CD4-positive, alpha-beta memory T cell (primary cell): ENCODE data around the gene HRH3. TPM values are rescaled to one million over a fixed set of nuclear protein-coding genes. Genes with fewer than 3 reads are reported as not detected.

Experiments used
- CTCF ChIA-PET: fragments of 350-600 bp; sonication (Branson Sonifier 250); formaldehyde crosslinking; loops from one replicate; lab custom pipeline; 2021; ENCODE audit warnings: inconsistent platforms; ENCODE audit not compliant: partially characterized antibody; lab: Charles Lee
- POLR2A ChIA-PET: fragments of 350-600 bp; sonication (Branson Sonifier 250); formaldehyde crosslinking; loops from one replicate; lab custom pipeline; 2021; ENCODE audit not compliant: partially characterized antibody; lab: Charles Lee
- DNase-seq, 5 donors: peaks; one replicate each; pipeline versions ENCODE4 v3.0.0 to v3.0.0-alpha.2; 2020 to 2022; ENCODE audit warnings: mixed read lengths in 1 of 5
- H3K27ac ChIP-seq: one replicate; pipeline ENCODE4 v1.7.0; 2013; ENCODE audit warnings: low read depth, low read length
- H3K27me3 ChIP-seq: 2 replicates; pipeline ENCODE4 v1.7.0; 2013; ENCODE audit warnings: mild to moderate bottlenecking, low read length, moderate library complexity; ENCODE audit not compliant: insufficient read depth
- H3K36me3 ChIP-seq: 2 replicates; pipeline ENCODE4 v1.7.0; 2013; ENCODE audit warnings: mild to moderate bottlenecking, low read length, moderate library complexity; ENCODE audit not compliant: insufficient read depth
- H3K4me1 ChIP-seq: 2 replicates; pipeline ENCODE4 v1.7.0; 2013; ENCODE audit warnings: mild to moderate bottlenecking, low read length, moderate library complexity; ENCODE audit not compliant: insufficient read depth
- H3K4me3 ChIP-seq, 2 donors: one replicate each; pipeline ENCODE4 v1.7.0; 2013; ENCODE audit warnings: low read length in 2 of 2, mild to moderate bottlenecking in 1 of 2
- H3K9me3 ChIP-seq, 2 donors: one replicate each; pipeline ENCODE4 v1.7.0; 2013; ENCODE audit warnings: low read length in 2 of 2, control low read depth in 1 of 2; ENCODE audit not compliant: control insufficient read depth in 1 of 2
- H3K27ac Mint-ChIP-seq, 7 donors: one replicate each; pipeline ENCODE4 v1.8.0; 2020 to 2021; ENCODE audit warnings: mixed read lengths in 7 of 7, mild to moderate bottlenecking in 6 of 7, inconsistent platforms in 3 of 7, moderate library complexity in 3 of 7
- H3K27me3 Mint-ChIP-seq, 2 donors: one replicate each; pipeline ENCODE4 v1.8.0; 2020 to 2021; ENCODE audit warnings: mixed read lengths in 2 of 2
- H3K36me3 Mint-ChIP-seq, 2 donors: one replicate each; pipeline ENCODE4 v1.8.0; 2020 to 2021; ENCODE audit warnings: mixed read lengths in 2 of 2, inconsistent platforms in 1 of 2, mild to moderate bottlenecking in 1 of 2
- H3K4me1 Mint-ChIP-seq, 4 donors: one replicate each; pipeline ENCODE4 v1.8.0; 2020 to 2021; ENCODE audit warnings: mixed read lengths in 4 of 4, mild to moderate bottlenecking in 1 of 4
- H3K4me3 Mint-ChIP-seq, 8 donors: one replicate each; pipeline ENCODE4 v1.8.0; 2020 to 2021; ENCODE audit warnings: mixed read lengths in 8 of 8, mild to moderate bottlenecking in 7 of 8, moderate library complexity in 6 of 8, inconsistent platforms in 3 of 8
- H3K9me3 Mint-ChIP-seq, 8 donors: one replicate each; pipeline ENCODE4 v1.8.0; 2020 to 2021; ENCODE audit warnings: mixed read lengths in 8 of 8, mild to moderate bottlenecking in 5 of 8, inconsistent platforms in 3 of 8, moderate library complexity in 1 of 8
- intact Hi-C: fragments of 100-400 bp; cut with micrococcal nuclease; formaldehyde crosslinking; loops from one replicate; pipeline ENCODE4 v1.15.1; 2023
- polyA plus RNA-seq, 2 donors: library from polyadenylated mRNA; unstranded; fragments of 300-500 nt; fragmentation: Illumina TruSeq; gene quantifications; one replicate each; pipeline ENCODE4 v1.2.3, GENCODE V29; 2021
- total RNA-seq, 2 experiments: library from RNA; stranded (reverse); gene quantifications; one replicate each; pipeline ENCODE4 v1.2.3, GENCODE V29; 2021

Gene HRH3
- total and polyA plus RNA-seq, 4 experiments from 2014 or later = not detected

DNA sequence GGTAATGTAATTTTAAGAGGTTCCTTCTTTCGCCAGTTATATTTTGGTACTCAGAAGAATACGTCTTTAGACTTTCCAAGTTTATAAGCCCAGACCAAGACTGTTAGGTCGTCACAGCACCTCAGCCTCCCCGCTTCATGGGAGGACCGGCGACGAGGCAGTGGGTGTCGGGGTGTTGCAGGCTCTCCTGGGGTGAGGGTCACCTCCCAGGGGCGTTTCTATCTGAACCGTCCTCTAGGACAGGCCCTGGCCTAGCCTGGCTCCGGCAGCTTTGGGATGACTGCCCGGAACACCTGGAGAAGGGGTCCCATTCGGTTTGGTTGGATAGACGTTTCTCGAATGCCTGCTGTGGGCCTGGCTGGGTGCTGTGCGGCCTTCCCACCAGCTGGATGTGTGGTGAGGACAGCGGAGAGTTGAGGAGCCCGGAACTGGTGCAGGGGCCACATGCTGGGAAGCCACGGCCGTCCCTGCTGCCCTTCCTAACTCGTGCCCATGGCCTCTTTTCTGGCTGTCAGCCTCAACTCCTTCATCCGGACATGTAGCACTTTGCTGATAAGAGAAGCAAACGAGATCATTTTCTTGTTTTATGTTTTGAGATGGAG is 19.3 kb upstream of the HRH3 start:
- Mint-ChIP-seq H3K9me3 (no peaks in the 10 kb centered on the region), H3K36me3 (peaks cover 13 to 16% of the 10 kb centered on the region in 2 donors), H3K27ac (peak overlapping the region; percentile 69 to 94 (median 85)), H3K4me3 (peak overlapping the region; percentile 80 to 88 (median 85)), H3K4me1 (peaks cover 27 to 54% (median 41%) of the 10 kb centered on the region in 4 donors), H3K27me3 (peaks cover 0 to 5% of the 10 kb centered on the region in 2 donors)
- ChIA-PET POLR2A (interaction anchor here (2.1 kb wide), 1 partner anchor 173 kb away, joined by 10 read pairs; the partner anchor contains the start of gene TAF4), CTCF (no interaction called here)
- H3K27ac ChIP-seq = peak overlapping the region; percentile 52
- peaks cover 7% of the 10 kb centered on the region for H3K36me3 ChIP-seq
- intact Hi-C loops = loop anchor here (5.0 kb wide), 1 partner anchor 172 kb away; the partner anchor contains the start of gene TAF4
- no peaks in the 10 kb centered on the region for H3K9me3 ChIP-seq
- no peak for DNase-seq
- no peaks in the 10 kb centered on the region for H3K27me3 ChIP-seq
- H3K4me3 ChIP-seq = peak overlapping the region; percentile 62 to 65
- peaks cover 38% of the 10 kb centered on the region for H3K4me1 ChIP-seq

DNA sequence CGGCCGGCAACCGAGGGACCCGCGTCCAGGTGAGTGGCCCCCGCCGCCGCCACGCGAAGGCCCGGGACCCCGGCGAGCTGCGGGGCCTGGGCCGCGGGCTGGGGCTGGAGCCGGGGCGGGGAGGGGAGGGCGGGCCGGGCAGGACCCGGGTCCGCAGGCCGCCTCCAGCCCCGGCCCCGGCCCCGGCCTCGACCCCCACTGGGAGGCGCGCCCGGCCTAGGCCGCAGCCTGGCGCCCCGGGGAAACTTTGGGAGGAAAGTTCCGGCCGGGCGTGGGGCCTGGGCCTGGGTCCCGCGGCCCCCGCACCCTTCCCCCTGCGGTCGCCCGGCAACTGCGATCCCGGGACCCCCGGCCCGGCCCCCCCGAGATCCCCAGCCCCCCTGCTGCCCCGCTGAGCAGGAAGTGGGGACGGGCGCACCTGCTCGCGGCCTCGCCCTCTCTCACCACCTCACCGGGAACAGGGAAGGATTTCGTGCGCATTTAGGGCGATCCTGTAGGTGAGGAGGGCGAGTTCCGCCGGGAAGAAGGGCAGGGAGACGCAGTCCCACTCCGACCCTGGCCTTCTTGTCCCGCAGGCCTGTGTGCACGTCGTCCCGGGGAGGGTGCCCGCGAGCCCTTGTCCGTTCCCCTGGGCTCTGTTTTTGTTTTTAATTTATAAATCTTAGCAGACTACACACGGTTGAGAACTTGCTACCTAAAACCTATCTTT is 18.6 kb upstream of the HRH3 start:
- intact Hi-C loops = loop anchor here (1.0 to 5.0 kb wide), 5 partner anchors 18 to 171 kb away; partner anchors contain the start of genes ADRM1, HRH3, PSMA7 and SS18L1
- Mint-ChIP-seq H3K27ac (peak overlapping the region; percentile 75 to 94 (median 85)), H3K4me1 (peaks cover 26 to 52% (median 39%) of the 10 kb centered on the region in 4 donors), H3K27me3 (peaks cover 0 to 6% of the 10 kb centered on the region in 2 donors), H3K36me3 (peaks cover 13 to 16% of the 10 kb centered on the region in 2 donors), H3K9me3 (no peaks in the 10 kb centered on the region), H3K4me3 (peak overlapping the region; percentile 80 to 88 (median 85))
- POLR2A ChIA-PET = interaction anchor here (1.2 to 2.1 kb wide), 4 partner anchors 56 to 172 kb away, joined by 4 to 10 read pairs (median 6); partner anchors contain the start of genes ADRM1, MTG2, RPS21 and TAF4
- Histone ChIP-seq H3K4me3 (peak overlapping the region; percentile 62 to 65), H3K27me3 (no peaks in the 10 kb centered on the region), H3K27ac (peak overlapping the region; percentile 52), H3K9me3 (no peaks in the 10 kb centered on the region), H3K4me1 (peaks cover 38% of the 10 kb centered on the region), H3K36me3 (peaks cover 7% of the 10 kb centered on the region)
- DNase-seq = peak in 2 of 5 donors; percentile 9 to 17
- CTCF ChIA-PET = no interaction called here

DNA sequence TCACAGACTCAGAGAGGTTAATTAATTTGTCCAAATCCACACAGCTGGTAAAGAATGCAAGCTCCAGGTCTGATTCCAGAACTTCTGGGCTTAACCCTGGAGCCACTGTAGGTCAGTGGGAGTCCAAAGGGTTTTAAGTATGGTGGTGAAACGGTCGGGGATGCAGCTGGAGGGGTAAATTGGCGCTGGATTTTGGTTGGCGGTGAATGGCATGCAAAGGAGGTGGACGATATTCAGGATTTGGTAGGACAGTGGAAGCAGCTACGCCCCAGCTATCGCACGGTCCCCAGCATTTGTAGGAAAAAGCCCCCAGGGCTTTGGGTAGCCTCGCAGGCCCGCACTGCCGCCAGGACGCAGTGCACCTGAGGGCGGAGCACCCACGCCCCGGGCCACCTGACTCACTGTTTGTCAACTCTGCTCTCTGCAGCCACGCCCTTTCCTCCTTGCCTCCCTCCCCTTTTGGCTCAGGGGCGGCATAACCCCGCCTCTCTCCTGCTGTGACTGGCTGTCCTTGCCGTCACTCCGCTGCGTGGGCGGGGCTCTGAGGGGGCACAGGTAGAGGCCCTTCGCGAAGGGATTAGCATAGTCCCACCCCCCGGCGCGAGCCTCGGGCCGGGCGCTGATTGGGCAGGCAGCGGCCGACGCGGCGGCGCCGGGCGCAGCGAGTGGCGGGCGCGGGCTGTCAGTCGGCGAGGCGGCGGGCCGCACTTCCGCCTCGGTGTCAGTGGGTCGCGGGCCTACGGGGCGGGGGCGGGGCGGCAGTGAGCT is 17.9 kb upstream of the HRH3 start, which contains the start of gene OSBPL2:
Gene OSBPL2 (plus strand): TSS at position 721 of the 768 bp plus-strand sequence. CDS start 17,664 bp downstream, outside the sequence.
- H3K36me3 ChIP-seq = peaks cover 7% of the 10 kb centered on the region
- intact Hi-C loops = loop anchor here (1.0 to 5.0 kb wide), 5 partner anchors 18 to 171 kb away; partner anchors contain the start of genes ADRM1, HRH3, PSMA7 and SS18L1
- Mint-ChIP-seq H3K27me3 (peaks cover 0 to 7% of the 10 kb centered on the region in 2 donors), H3K27ac (peak within 1 kb of the TSS; percentile 84 to 97 (median 95)), H3K4me3 (peak within 1 kb of the TSS; percentile 82 to 88 (median 86)), H3K9me3 (no peaks in the 10 kb centered on the region), H3K36me3 (peaks cover 13 to 16% of the 10 kb centered on the region in 2 donors), H3K4me1 (peaks cover 26 to 51% (median 39%) of the 10 kb centered on the region in 4 donors)
- ChIA-PET CTCF (no interaction called here), POLR2A (interaction anchor here (1.2 to 2.1 kb wide), 4 partner anchors 55 to 171 kb away, joined by 4 to 10 read pairs (median 6); partner anchors contain the start of genes ADRM1, MTG2, RPS21 and TAF4)
- H3K27me3 ChIP-seq = no peaks in the 10 kb centered on the region
- DNase-seq = peak; percentile 100
- H3K27ac ChIP-seq = peak within 1 kb of the TSS; percentile 69
- peaks cover 38% of the 10 kb centered on the region for H3K4me1 ChIP-seq
- H3K9me3 ChIP-seq = no peaks in the 10 kb centered on the region
- H3K4me3 ChIP-seq = peak within 1 kb of the TSS; percentile 62 to 65

DNA sequence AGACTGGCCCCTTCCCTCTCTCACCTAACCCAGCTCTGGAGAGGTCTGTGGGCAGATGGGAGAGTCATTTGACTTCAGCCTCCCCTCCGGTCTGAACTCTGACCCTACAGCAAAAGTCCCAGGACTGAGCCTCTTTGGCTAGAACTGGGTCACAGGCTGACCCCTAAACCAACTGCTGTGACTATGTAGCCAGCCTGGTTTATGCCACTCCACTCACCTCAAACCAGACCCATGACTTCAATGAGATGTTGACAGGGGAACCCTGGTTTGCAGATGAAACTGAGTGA is 17.4 kb upstream of the HRH3 start:
- H3K27ac Mint-ChIP-seq = peak overlapping the region; percentile 84 to 97 (median 95)
- peak overlapping the region in 1 of 2 donors; percentile 6 for H3K4me3 ChIP-seq
- peak overlapping the region; percentile 69 for H3K27ac ChIP-seq
- ChIA-PET CTCF (no interaction called here), POLR2A (interaction anchor here (1.2 to 2.1 kb wide), 4 partner anchors 55 to 171 kb away, joined by 4 to 10 read pairs (median 6); partner anchors contain the start of genes ADRM1, MTG2, RPS21 and TAF4)
- peaks cover 0 to 7% of the 10 kb centered on the region in 2 donors for H3K27me3 Mint-ChIP-seq
- intact Hi-C loops = loop anchor here (5.0 kb wide), 1 partner anchor 170 kb away; the partner anchor contains the start of gene TAF4
- H3K4me1 Mint-ChIP-seq = peaks cover 22 to 46% (median 34%) of the 10 kb centered on the region in 4 donors
- H3K9me3 Mint-ChIP-seq = no peaks in the 10 kb centered on the region
- peaks cover 36% of the 10 kb centered on the region for H3K4me1 ChIP-seq
- no peaks in the 10 kb centered on the region for H3K27me3 ChIP-seq
- DNase-seq = no peak
- H3K4me3 Mint-ChIP-seq = peak overlapping the region; percentile 71 to 88 (median 78)
- H3K9me3 ChIP-seq = no peaks in the 10 kb centered on the region
- peaks cover 8 to 13% of the 10 kb centered on the region in 2 donors for H3K36me3 Mint-ChIP-seq
- H3K36me3 ChIP-seq = peaks cover 3% of the 10 kb centered on the region

DNA sequence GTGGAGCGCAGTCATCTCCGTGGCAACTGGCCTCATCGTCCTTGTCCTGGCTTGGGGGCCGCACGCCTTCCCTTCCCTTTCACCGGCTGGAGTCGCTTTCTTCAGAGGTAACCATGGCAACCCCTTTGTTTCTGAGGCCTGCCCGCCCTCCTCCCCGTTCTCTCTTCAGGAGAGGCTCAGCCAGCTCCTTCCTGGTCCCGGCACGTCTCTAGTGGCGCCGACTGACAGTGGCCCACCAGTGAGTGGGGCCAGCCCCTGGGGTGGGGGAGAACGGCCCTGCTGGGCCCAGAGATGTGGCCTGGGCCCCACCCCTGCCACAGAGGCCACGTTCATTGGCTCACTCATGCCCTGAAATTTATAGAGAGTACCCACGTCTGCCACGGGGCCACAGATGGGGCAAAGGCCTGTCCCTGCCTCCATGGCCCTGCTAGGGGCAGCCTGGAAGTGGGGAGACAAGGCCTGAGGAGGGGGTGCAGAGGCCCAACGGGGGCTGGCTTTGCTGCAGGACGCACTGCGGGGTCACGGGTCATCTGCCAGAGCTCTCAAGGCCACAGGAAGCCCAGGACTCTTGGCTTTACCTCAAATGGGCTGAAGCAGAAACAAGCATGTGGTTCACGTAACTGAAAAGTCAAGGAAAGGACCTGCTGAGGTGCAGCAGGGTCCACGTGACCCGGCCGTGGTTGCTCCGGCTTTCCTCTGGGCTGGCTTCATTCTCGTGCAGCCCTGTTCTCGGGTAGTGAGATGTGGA is 16.9 kb upstream of the HRH3 start:
- H3K27ac ChIP-seq = peak overlapping the region; percentile 69
- peak overlapping the region in 2 of 7 donors; percentile 84 to 96 for H3K27ac Mint-ChIP-seq

DNA sequence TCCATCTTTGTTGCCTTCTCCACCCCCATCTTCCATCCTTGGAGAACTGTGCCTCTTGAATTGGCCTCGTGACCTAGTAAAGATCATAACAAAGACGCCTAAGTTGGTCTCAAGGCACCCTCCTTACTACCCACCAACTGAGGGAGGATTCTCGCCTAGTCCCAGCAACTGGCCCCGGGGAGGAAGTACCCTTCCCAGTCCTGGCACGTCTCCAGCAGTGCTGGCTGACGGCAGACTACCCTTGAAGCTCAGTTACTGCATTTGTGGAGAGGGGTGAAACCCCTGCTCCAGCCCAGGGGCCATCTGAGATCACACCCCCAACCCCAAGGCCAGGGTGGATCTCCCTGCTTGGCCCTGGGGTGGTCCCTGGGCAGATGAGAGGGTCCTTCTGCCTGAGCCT is 16.1 kb upstream of the HRH3 start:
- Mint-ChIP-seq H3K27ac (no peak overlapping the region), H3K4me3 (peak overlapping the region in 1 of 8 donors; percentile 18), H3K4me1 (peaks cover 14 to 33% (median 23%) of the 10 kb centered on the region in 4 donors), H3K36me3 (peaks cover 0 to under 1% of the 10 kb centered on the region in 2 donors), H3K9me3 (no peaks in the 10 kb centered on the region), H3K27me3 (peaks cover 0 to 7% of the 10 kb centered on the region in 2 donors)
- Histone ChIP-seq H3K4me1 (peaks cover 25% of the 10 kb centered on the region), H3K4me3 (no peak overlapping the region), H3K9me3 (no peaks in the 10 kb centered on the region), H3K36me3 (no peaks in the 10 kb centered on the region), H3K27me3 (no peaks in the 10 kb centered on the region), H3K27ac (no peak overlapping the region)
- intact Hi-C loops = loop anchor here (5.0 kb wide), 1 partner anchor 169 kb away; the partner anchor contains the start of gene TAF4
- POLR2A ChIA-PET = interaction anchor here (1.0 kb wide), 1 partner anchor 169 kb away, joined by 3 read pairs; no protein-coding TSS in a partner anchor
- no peak for DNase-seq
- CTCF ChIA-PET = no interaction called here

More for the DNA sequence above, 16.9 kb upstream of the HRH3 start:
- Histone ChIP-seq H3K9me3 (no peaks in the 10 kb centered on the region), H3K4me3 (no peak overlapping the region), H3K27me3 (no peaks in the 10 kb centered on the region), H3K4me1 (peaks cover 31% of the 10 kb centered on the region), H3K36me3 (no peaks in the 10 kb centered on the region)
- Mint-ChIP-seq H3K9me3 (no peaks in the 10 kb centered on the region), H3K4me1 (peaks cover 21 to 41% (median 30%) of the 10 kb centered on the region in 4 donors), H3K36me3 (peaks cover 6 to 8% of the 10 kb centered on the region in 2 donors), H3K27me3 (peaks cover 0 to 7% of the 10 kb centered on the region in 2 donors), H3K4me3 (no peak overlapping the region)
- ChIA-PET CTCF (no interaction called here), POLR2A (interaction anchor here (1.0 to 2.1 kb wide), 4 partner anchors 54 to 170 kb away, joined by 3 to 10 read pairs (median 6); partner anchors contain the start of genes ADRM1, MTG2 and TAF4)
- intact Hi-C loops = loop anchor here (5.0 kb wide), 1 partner anchor 170 kb away; the partner anchor contains the start of gene TAF4
- DNase-seq = peak in 1 of 5 donors; percentile 30
